Trophoblast cell (in vitro differentiated cells and primary cell): ENCODE results near the gene NXT1.

Source experiments
- DNase-seq, 2 donors: peaks; one replicate each; pipeline ENCODE4 v3.0.0-alpha.2; 2016
- H2AFZ ChIP-seq: 2 replicates; pipeline ENCODE4 v1.6.1; 2013; ENCODE audit warnings: low read length, moderate library complexity, mild to moderate bottlenecking; ENCODE audit not compliant: insufficient read depth, poor library complexity
- H2AK5ac ChIP-seq: 2 replicates; pipeline ENCODE4 v1.6.1; 2013; ENCODE audit warnings: mild to moderate bottlenecking, low read length
- H2BK120ac ChIP-seq: 2 replicates; pipeline ENCODE4 v1.6.1; 2013; ENCODE audit warnings: low read length, mild to moderate bottlenecking, moderate library complexity; ENCODE audit not compliant: insufficient read depth, poor library complexity
- H2BK12ac ChIP-seq: 2 replicates; pipeline ENCODE4 v1.6.1; 2013; ENCODE audit warnings: mild to moderate bottlenecking, low read length, moderate library complexity
- H2BK5ac ChIP-seq: 2 replicates; pipeline ENCODE4 v1.6.1; 2013; ENCODE audit warnings: low read length, low read depth, moderate library complexity, mild to moderate bottlenecking; ENCODE audit not compliant: poor library complexity
- H3K14ac ChIP-seq: 2 replicates; pipeline ENCODE4 v1.6.1; 2013; ENCODE audit warnings: mild to moderate bottlenecking, low read length
- H3K18ac ChIP-seq: 2 replicates; pipeline ENCODE4 v1.6.1; 2013; ENCODE audit warnings: mild to moderate bottlenecking, low read length
- H3K23ac ChIP-seq: 2 replicates; pipeline ENCODE4 v1.6.1; 2013; ENCODE audit warnings: low read length
- H3K27ac ChIP-seq: 2 replicates; pipeline ENCODE4 v1.5.1; 2013; ENCODE audit warnings: low read depth, mild to moderate bottlenecking, inconsistent platforms, low read length, moderate library complexity
- H3K27me3 ChIP-seq: 2 replicates; pipeline ENCODE4 v1.6.1; 2013; ENCODE audit warnings: inconsistent platforms, mild to moderate bottlenecking, low read length, moderate library complexity; ENCODE audit not compliant: insufficient read depth
- H3K36me3 ChIP-seq, 2 experiments: 1 replicate in 1 of 2; 2 replicates in 1 of 2; pipeline ENCODE4 v1.6.1; 2013; ENCODE audit warnings: low read length in 2 of 2, mild to moderate bottlenecking in 2 of 2, moderate library complexity in 1 of 2; ENCODE audit not compliant: insufficient read depth in 2 of 2, control insufficient read depth in 1 of 2
- H3K4ac ChIP-seq: 2 replicates; pipeline ENCODE4 v1.6.1; 2013; ENCODE audit warnings: low read depth, mild to moderate bottlenecking, low read length, moderate library complexity
- H3K4me1 ChIP-seq, 2 experiments: 1 replicate in 1 of 2; 2 replicates in 1 of 2; pipeline ENCODE4 v1.6.1; 2013; ENCODE audit warnings: low read length in 2 of 2, mild to moderate bottlenecking in 2 of 2, moderate library complexity in 1 of 2; ENCODE audit not compliant: insufficient read depth in 2 of 2, control insufficient read depth in 1 of 2
- H3K4me2 ChIP-seq: 2 replicates; pipeline ENCODE4 v1.6.1; 2013; ENCODE audit warnings: inconsistent platforms, mild to moderate bottlenecking, low read length, moderate library complexity
- H3K4me3 ChIP-seq: 2 replicates; pipeline ENCODE4 v1.5.1; 2013; ENCODE audit warnings: mild to moderate bottlenecking, low read depth, low read length, inconsistent platforms
- H3K79me1 ChIP-seq: one replicate; pipeline ENCODE4 v1.6.1; 2013; ENCODE audit warnings: low read length
- H3K79me2 ChIP-seq: 2 replicates; pipeline ENCODE4 v1.6.1; 2013; ENCODE audit warnings: low read length, mild to moderate bottlenecking; ENCODE audit not compliant: control insufficient read depth, insufficient read depth, poor library complexity
- H3K9ac ChIP-seq: 2 replicates; pipeline ENCODE4 v1.6.1; 2013; ENCODE audit warnings: mild to moderate bottlenecking, low read length
- H3K9me3 ChIP-seq: 2 replicates; pipeline ENCODE4 v1.6.1; 2013; ENCODE audit warnings: low read depth, mild to moderate bottlenecking, control low read depth, inconsistent platforms, low read length; ENCODE audit not compliant: insufficient read depth
- H4K12ac ChIP-seq: 2 replicates; pipeline ENCODE4 v1.6.1; 2013; ENCODE audit warnings: low read depth, mild to moderate bottlenecking, low read length, moderate library complexity
- H4K8ac ChIP-seq: 2 replicates; pipeline ENCODE4 v1.6.1; 2013; ENCODE audit warnings: low read depth, mild to moderate bottlenecking, low read length, moderate library complexity
- H4K91ac ChIP-seq: one replicate; pipeline ENCODE4 v1.6.1; 2013; ENCODE audit warnings: low read depth, mild to moderate bottlenecking, low read length, moderate library complexity
- WGBS: extraction: QIAGEN DNeasy Blood & Tissue Kit; methylation state at CpG from one replicate; pipeline ENCODE4 v1.1.7; 2013; ENCODE audit warnings: missing lambda C conversion rate; ENCODE audit not compliant: insufficient read length, insufficient coverage; ENCODE audit errors: extremely low coverage; 5-methylcytosine and 5-hydroxymethylcytosine counted together

Gene NXT1

DNA sequence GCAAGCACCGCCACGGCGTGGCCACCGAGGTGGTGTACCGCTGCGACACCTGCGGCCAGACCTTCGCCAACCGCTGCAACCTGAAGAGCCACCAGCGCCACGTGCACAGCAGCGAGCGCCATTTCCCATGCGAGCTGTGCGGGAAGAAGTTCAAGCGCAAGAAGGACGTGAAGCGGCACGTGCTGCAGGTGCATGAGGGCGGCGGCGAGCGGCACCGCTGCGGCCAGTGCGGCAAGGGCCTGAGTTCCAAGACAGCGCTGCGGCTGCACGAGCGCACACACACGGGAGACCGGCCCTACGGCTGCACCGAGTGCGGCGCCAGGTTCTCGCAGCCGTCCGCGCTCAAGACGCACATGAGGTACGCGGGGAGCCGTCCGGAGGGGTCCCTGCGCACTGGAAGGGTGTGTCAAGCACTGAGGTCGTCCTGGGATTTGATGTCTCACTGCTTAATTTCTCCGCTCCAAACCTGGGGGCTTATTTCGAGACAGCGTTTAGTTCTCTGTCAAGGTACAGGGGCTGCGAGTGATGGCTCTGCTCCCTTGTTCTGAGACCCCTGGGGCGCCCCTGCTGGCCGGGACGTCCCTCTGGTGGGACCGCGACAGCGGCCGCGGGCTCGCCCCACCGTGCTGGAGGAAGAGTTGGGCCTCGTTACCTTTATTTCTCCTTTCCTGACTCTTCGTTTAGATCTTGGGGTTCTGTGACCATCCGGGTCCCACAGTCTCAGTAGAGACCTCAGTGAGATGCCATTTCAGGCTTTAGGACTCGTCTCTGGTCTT is 15.0 kb downstream of the NXT1 start:
- Histone ChIP-seq H3K79me1 (peaks cover 11% of the 10 kb centered on the region), H3K14ac (no peak overlapping the region), H2AFZ (no peak overlapping the region), H3K4ac (peak overlapping the region; percentile 33), H4K12ac (peak overlapping the region; percentile 8), H4K8ac (no peak overlapping the region), H2BK5ac (no peak overlapping the region), H3K79me2 (peaks cover 14% of the 10 kb centered on the region), H3K18ac (peak overlapping the region; percentile 47), H3K4me3 (no peak overlapping the region), H3K9ac (no peak overlapping the region), H3K4me1 (peaks cover 10 to 12% of the 10 kb centered on the region in 2 experiments), H3K9me3 (no peaks in the 10 kb centered on the region), H3K4me2 (no peak overlapping the region), H4K91ac (no peak overlapping the region), H3K23ac (no peak overlapping the region), H3K27ac (no peak overlapping the region), H2BK120ac (no peak overlapping the region), H3K27me3 (no peaks in the 10 kb centered on the region), H2AK5ac (no peak overlapping the region), H2BK12ac (no peak overlapping the region), H3K36me3 (peaks cover 20 to 32% of the 10 kb centered on the region in 2 experiments)
- no CpG with 5 or more reads among the region's 65 CpGs for WGBS
- no peak for DNase-seq

DNA sequence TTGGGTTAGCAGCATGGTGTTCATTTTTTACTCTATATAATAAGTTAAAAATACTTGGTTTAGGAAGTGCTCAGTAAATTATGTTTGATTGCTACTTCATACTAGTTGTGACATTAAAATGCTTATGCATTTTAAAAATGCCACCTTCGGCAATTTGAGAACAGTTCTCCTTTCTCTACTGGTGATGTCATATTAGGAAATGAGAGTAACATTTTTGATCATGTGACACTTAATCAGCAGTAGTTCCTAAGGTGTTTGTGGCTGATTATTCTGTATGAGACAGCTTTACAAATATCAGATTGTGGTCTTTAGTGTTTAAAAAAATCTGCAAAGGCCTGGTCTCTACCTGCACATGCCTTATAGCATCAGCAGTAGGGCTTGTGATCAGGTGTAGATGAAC is 15.8 kb downstream of the NXT1 start:
- H4K12ac ChIP-seq, result no peak overlapping the region
- no peak overlapping the region for H3K23ac ChIP-seq
- peaks cover 20 to 37% of the 10 kb centered on the region in 2 experiments for H3K36me3 ChIP-seq
- H3K9ac ChIP-seq, result no peak overlapping the region
- H3K9me3 ChIP-seq, result no peaks in the 10 kb centered on the region
- H4K8ac ChIP-seq, result no peak overlapping the region
- H3K4ac ChIP-seq, result no peak overlapping the region
- no peak overlapping the region for H2BK120ac ChIP-seq
- H4K91ac ChIP-seq, result no peak overlapping the region
- H3K79me2 ChIP-seq, result peaks cover 12% of the 10 kb centered on the region
- peaks cover 7% of the 10 kb centered on the region for H3K79me1 ChIP-seq
- no peak overlapping the region for H2BK5ac ChIP-seq
- no peak overlapping the region for H3K14ac ChIP-seq
- peaks cover 9 to 10% of the 10 kb centered on the region in 2 experiments for H3K4me1 ChIP-seq
- no peak for DNase-seq
- no peak overlapping the region for H3K27ac ChIP-seq
- H2AFZ ChIP-seq, result no peak overlapping the region
- WGBS, result no CpG with 5 or more reads among the region's 1 CpG
- no peak overlapping the region for H3K4me2 ChIP-seq
- no peaks in the 10 kb centered on the region for H3K27me3 ChIP-seq
- no peak overlapping the region for H2BK12ac ChIP-seq
- no peak overlapping the region for H3K4me3 ChIP-seq
- no peak overlapping the region for H2AK5ac ChIP-seq
- H3K18ac ChIP-seq, result no peak overlapping the region

DNA sequence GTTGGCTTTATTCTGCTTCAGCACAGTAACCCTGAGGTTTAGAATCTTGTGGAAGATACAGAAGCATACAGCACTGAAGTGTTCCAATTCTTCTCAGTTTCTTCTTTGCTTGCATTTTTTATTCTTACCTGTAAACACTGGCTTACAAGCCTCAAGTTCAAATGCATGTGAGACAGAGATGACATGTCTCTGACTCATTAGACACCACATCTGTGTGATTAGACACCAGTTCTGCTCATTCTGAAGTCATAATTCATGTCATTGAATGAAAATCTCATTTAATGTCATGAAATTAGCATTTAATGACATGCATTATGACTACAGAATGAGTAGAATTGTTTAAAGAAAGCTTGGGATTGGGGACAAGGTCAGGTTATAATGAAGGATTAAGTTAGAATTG is 17.2 kb downstream of the NXT1 start:
- peaks cover 8% of the 10 kb centered on the region in 2 experiments for H3K4me1 ChIP-seq
- peaks cover 7% of the 10 kb centered on the region for H3K79me2 ChIP-seq
- no peak overlapping the region for H3K4me3 ChIP-seq
- H3K27ac ChIP-seq, result no peak overlapping the region
- H3K23ac ChIP-seq, result no peak overlapping the region
- no peak overlapping the region for H2AFZ ChIP-seq
- no peak overlapping the region for H4K8ac ChIP-seq
- H3K9ac ChIP-seq, result no peak overlapping the region
- H2BK120ac ChIP-seq, result no peak overlapping the region
- H3K36me3 ChIP-seq, result peaks cover 25 to 42% of the 10 kb centered on the region in 2 experiments
- no peak overlapping the region for H3K14ac ChIP-seq
- no peak overlapping the region for H3K4me2 ChIP-seq
- no peak overlapping the region for H2BK5ac ChIP-seq
- no peak overlapping the region for H2BK12ac ChIP-seq
- no peak overlapping the region for H4K91ac ChIP-seq
- no peak for DNase-seq
- no peak overlapping the region for H4K12ac ChIP-seq
- no peak overlapping the region for H3K4ac ChIP-seq
- H3K79me1 ChIP-seq, result no peaks in the 10 kb centered on the region
- no peaks in the 10 kb centered on the region for H3K27me3 ChIP-seq
- no peak overlapping the region for H2AK5ac ChIP-seq
- H3K18ac ChIP-seq, result no peak overlapping the region
- H3K9me3 ChIP-seq, result no peaks in the 10 kb centered on the region

DNA sequence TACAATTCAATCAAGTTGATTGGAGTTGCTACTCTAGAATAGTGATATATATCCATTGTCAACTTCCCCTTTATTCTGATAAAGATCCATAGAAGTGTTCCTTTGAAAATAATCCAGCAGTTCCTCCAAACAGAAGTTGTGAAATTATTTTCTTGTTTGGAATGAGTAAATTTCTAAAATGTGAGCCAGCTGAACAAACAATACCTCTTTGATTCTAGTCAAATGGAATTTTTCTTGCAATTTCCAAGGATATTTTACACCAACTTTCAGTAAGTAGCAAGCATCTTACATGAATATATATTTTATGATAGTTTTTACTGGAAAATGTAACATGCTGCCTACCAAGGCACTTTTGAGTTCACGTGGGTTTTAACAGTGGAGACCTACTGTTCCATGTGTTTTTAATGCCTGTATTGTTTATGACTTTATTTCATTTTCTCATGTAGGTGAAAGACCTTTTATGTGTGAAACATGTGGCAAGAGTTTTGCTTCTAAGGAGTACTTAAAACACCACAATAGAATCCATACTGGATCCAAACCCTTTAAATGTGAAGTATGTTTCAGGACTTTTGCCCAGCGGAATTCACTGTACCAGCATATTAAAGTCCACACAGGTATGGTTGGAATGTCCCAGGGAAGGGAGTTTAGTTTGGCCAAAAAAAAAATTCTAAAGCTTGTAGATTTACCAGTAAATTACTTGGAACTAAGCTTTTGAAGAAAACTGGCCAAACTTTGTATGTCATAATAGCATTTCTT is 17.9 kb downstream of the NXT1 start:
- H3K9ac ChIP-seq, result no peak overlapping the region
- no CpG with 5 or more reads among the region's 2 CpGs for WGBS

More for the DNA sequence above, 17.9 kb downstream of the NXT1 start:
- Histone ChIP-seq H2BK120ac (no peak overlapping the region), H2BK5ac (no peak overlapping the region), H2BK12ac (no peak overlapping the region), H3K23ac (no peak overlapping the region), H3K4me1 (peaks cover under 1% of the 10 kb centered on the region in 2 experiments), H3K79me2 (peaks cover under 1% of the 10 kb centered on the region), H3K18ac (no peak overlapping the region), H2AFZ (no peak overlapping the region), H2AK5ac (no peak overlapping the region), H3K27ac (no peak overlapping the region), H3K4ac (no peak overlapping the region), H4K91ac (no peak overlapping the region), H3K9me3 (no peaks in the 10 kb centered on the region), H3K14ac (no peak overlapping the region), H3K27me3 (no peaks in the 10 kb centered on the region), H4K12ac (no peak overlapping the region), H3K4me2 (no peak overlapping the region), H3K4me3 (no peak overlapping the region), H3K36me3 (peaks cover 25 to 47% of the 10 kb centered on the region in 2 experiments), H4K8ac (no peak overlapping the region), H3K79me1 (no peaks in the 10 kb centered on the region)
- peak; percentile 37 to 80 for DNase-seq
